HG03439 (cell line): ENCODE data around the gene CTNNA3.
"Not testable (repeated sequence)": the region's sequence is repeated elsewhere in the genome, so short reads cannot be mapped to it uniquely, and the experiment has no call there.

Source experiments
- ATAC-seq: cut with Tn5 transposase; IDR thresholded peaks from one replicate; pipeline ENCODE4 v1.9.1; 2021; ENCODE audit warnings: mild to moderate bottlenecking, moderate library complexity; ENCODE audit not compliant: unreplicated experiment

CTNNA3 gene

GRCh38 chr10:66353822-66354221 lies 1342.2 kb downstream of the CTNNA3 start:
- not testable (repeated sequence) for ATAC-seq

GRCh38 chr10:66353422-66353821 lies 1342.6 kb downstream of the CTNNA3 start:
- ATAC-seq = no peak

GRCh38 chr10:66350622-66351399 lies 1345.2 kb downstream of the CTNNA3 start:
- no peak for ATAC-seq

DNA sequence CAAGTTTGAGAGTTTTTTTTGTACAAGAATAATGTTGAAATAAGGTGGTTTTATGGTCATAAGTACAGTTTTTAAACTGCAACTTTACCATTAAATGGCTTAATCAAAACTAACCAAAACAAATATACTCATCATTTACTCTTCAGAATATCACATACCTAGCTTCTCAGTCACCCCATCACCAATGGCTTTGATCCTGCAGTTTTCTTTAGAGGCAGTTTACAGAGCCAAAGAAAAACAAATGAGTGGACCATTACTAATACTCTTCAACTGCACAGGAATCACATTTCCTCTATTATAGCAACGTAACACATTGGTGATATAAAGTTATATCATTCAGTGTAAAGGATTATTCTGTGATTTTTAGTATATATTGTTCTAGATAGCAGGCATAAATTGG lies 1346.3 kb downstream of the CTNNA3 start:
- no peak for ATAC-seq

GRCh38 chr10:66349076-66349475 lies 1346.9 kb downstream of the CTNNA3 start:
- ATAC-seq = no peak

GRCh38 chr10:66337211-66337610 lies 1358.8 kb downstream of the CTNNA3 start:
- no peak for ATAC-seq

DNA sequence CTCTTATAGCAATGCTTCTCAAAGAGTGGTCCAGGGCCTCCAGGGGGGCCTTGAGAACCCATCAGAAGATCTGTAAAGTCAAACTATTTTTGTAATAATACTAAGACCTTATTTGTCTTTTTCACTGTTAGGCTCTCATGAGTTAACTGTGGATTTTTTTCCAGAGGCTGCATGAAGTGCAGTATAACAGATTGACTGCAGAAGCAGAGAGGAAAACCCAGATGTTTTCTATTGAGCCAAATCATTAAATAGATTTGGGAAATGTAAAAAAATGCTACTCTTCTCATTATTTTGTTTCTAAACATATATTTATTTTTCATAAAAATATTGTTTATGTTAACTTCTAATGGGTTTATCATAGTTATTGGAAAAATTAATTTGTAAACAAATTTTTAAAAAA lies 1359.2 kb downstream of the CTNNA3 start:
- ATAC-seq = no peak

GRCh38 chr10:66335753-66336152 lies 1360.2 kb downstream of the CTNNA3 start:
- ATAC-seq = not testable (repeated sequence)

GRCh38 chr10:66329147-66329546 lies 1366.8 kb downstream of the CTNNA3 start:
- no peak for ATAC-seq

- no peak for ATAC-seq
Measured at GRCh38 chr10:66326876-66327275, 1369.1 kb downstream of the CTNNA3 start.

GRCh38 chr10:66322777-66323176 lies 1373.2 kb downstream of the CTNNA3 start:
- ATAC-seq = no peak

DNA sequence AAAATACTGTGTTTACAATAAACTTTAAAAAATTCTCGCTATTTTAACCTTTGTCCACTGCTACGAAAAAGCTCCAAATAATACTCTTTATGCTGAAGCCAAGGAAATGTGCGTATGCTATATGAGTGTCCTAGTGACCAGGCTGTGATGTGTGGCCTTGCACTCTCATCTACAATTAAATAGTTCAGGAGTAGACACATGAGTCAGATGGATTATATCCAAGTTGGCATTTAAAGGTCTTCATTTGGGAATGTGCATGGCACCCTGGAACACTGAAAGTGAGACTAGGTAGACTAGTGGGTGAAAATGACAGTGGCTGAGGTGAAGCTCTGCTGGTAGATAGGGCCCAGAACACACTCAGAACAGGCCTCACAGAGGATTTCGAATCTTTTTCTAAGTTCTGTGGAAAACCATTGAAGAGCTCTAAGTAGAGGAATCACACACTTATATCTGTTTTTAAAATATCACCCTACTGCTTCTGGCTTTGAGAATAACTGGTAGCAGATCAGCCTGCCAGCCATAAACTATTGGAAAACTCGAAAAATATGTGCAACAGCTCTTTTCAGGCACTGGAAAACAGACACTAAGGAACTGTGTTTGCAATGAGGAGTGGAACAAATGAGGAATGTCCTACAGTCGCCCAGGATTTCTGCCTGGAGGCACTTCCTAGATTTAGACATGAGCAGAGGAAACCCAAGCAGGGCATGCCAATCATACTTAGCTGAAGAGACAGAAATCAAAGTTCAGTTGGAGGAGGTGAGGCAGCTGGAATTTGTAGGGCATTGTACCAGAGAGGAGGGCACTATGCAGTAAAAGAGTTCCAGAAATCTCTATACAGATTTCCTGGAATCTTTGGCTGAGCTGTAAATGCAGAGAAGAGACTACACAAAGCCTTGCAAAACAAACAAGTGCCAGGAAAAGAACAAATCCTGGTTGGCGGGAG lies 1374.0 kb downstream of the CTNNA3 start:
- no peak for ATAC-seq

DNA sequence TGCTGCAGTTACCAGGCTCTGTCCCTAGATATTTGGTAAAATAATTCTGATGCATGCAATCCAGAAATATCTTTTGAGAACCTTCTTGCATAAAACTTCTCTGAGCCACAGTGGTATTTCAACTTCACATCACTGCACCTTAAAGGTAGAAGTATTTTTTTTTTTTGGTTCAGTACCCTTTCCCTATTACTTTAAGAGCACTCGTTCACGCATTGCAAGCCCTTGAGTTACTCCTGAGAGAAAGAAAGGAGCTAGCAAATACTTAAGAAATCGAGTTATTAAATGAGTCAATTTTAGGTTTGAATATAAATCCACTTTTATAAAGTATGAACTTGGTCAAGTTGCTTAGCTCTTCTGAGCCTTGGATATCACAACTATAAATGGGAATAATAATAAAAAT lies 1377.2 kb downstream of the CTNNA3 start:
- no peak for ATAC-seq

DNA sequence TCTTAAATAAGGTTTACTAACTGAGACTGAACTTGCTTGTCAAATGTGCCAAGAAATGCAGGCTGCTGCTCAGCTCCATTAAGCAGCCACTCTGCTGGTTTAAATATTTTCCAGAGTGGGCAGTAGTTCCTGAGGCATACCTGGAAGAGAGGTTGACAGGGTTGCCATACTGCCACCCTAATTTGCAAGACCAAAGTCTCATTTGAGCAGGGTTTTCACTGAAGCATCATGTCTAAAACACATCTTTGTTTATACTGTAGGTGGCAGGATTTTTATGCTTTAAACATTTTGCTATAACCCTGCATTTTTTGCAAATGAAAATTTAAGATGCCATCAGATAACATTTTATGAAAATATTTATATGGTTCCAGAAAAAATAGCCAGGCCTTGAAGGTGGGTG lies 1388.2 kb downstream of the CTNNA3 start:
- ATAC-seq = no peak

DNA sequence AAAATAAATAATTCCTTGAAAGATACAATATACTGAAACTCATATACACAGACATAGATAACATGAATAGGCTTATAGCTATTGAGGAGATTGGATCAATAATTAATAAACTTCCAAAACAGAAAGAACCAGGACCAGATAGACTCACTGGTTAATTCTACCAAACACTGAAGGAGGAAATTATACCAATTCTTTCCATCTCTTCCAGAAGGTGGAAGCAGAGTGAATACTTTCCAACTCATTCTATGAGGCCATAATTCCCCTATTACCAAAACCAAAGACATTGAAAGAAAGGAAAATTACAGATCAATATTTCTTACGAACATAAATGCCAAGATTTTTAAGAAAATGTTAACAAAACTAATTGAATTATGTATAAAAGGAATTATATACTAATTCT lies 1394.9 kb downstream of the CTNNA3 start:
- ATAC-seq = no peak

DNA sequence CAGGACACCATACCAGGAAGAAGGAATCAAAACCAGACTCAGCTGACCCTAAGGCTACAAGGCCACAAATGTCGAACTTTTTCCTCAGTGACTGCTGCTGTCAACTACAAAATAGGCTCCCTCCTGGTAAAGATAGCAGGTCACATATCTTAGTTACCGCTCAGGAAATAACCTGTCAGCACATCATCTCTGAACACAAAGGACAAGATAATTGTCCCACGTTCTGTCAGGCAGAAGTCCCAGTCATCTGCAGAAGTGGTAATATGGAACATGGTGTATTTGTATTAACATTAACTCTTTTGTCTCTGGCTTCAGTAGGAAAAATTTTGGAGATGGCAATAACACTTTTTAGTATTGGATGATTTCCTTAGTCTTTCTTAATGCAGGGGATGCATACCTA lies 1400.4 kb downstream of the CTNNA3 start:
- ATAC-seq = no peak

GRCh38 chr10:66294538-66294937 lies 1401.5 kb downstream of the CTNNA3 start:
- no peak for ATAC-seq

GRCh38 chr10:66292922-66293321 lies 1403.1 kb downstream of the CTNNA3 start:
- no peak for ATAC-seq

DNA sequence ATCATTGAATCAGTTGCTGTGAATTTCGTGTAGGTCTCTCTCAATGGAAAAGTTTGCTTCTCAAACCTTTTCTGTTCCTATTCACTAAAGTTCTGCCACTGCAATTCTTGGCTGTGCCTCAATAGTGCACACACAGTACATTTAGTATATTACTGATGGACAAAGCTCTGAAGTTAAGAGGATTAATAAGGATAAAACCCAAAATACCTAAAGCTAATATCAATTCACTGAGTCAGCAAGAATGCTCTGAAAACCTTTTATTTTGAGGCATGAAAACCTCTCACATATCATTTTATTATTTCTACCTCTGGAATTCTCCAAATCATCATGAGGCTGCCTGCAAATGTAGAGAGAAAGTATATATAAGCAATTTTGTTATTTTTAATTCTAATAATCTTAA lies 1403.5 kb downstream of the CTNNA3 start:
- no peak for ATAC-seq

DNA sequence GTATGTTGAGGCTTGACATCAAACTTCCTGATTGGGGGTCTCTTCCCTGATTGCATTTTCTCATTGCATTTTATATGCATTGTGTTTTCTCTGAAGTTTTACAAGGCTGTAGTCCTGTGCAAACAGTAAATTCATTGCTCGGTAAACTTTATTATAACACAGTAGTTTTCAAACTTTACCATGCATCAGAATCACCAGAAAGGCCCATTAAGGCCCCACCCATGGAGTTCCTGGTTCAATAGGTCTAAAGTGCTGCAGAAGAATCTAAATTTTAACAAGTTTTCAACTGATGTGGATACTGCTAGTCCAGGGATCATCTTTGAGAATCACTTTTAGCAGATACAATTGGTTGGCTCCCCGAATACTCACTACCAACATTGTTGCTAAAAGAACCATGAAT lies 1404.9 kb downstream of the CTNNA3 start:
- ATAC-seq = no peak

DNA sequence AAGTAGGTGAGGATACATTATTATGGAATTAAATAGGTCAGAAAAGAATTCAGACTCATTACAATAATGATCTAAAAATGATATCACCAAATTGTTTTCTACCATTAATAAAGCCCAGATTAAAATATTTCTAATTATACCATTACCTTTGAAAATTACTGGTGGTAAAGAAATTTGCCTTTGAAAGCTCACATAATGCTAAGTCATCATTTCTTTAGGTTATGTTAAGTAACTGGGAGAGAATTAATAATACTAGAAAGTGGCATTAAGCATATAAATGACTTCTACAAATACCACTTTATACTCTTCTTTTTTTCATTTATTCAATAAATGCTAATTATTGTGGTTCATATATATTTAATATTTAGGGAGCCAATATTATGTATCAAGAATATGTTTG lies 1411.4 kb downstream of the CTNNA3 start:
- no peak for ATAC-seq

GRCh38 chr10:66283874-66284464 lies 1412.0 kb downstream of the CTNNA3 start:
- ATAC-seq = no peak
